Body of pancreas (tissue), 4 donors: ENCODE measurements around the gene KIAA0232.

Experiments
- POLR2A ChIP-seq, 3 donors: fragments of 450-650 bp; IDR thresholded peaks; one replicate each; pipeline ENCODE4 v1.6.1; 2016; ENCODE audit warnings: antibody characterized with exemption in 3 of 3, mild to moderate bottlenecking in 2 of 3
- TF ChIP-seq, protein P1 (sequence below), 7 experiments: fragments of 450-650 bp in 4 of 7; fragments of 200-600 bp in 3 of 7; sonication (generic) in 3 of 7; IDR thresholded peaks; one replicate each; pipeline ENCODE4 v1.5.1; 2016 to 2019; ENCODE audit warnings: antibody characterized with exemption in 7 of 7

DNA sequence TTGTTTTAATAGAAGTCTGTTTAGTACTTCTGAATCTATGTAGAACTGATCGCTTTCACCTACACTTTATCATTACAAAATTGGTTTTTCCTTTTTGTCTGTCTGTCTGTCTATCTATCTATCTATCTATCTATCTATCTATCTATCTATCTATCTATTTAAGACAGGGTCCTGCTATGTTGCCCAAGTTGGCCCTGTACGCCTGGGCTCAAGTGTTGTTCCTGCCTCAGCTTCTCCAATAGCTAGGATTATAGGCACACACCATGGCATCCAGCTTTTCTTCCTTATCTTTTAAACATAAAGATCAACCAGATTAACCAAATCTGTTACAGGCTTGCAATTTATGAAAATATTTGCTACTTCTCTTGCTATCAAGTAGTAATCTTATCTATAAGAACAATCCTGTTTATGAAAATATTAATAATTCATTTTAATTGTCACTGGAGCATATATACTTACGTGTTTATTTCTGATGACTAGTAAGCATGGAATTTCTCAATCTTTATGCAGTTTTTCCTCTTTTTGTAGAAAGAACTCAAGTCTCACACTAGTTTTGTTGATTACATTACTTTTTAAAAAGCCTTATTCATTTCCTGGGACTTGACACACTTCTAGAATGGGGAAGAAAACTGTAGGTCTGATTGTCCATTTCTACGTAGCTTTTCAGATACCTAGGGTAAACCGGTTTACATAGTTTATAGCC is 24.5 kb downstream of the KIAA0232 start:
- TF ChIP-seq, protein P1, sequence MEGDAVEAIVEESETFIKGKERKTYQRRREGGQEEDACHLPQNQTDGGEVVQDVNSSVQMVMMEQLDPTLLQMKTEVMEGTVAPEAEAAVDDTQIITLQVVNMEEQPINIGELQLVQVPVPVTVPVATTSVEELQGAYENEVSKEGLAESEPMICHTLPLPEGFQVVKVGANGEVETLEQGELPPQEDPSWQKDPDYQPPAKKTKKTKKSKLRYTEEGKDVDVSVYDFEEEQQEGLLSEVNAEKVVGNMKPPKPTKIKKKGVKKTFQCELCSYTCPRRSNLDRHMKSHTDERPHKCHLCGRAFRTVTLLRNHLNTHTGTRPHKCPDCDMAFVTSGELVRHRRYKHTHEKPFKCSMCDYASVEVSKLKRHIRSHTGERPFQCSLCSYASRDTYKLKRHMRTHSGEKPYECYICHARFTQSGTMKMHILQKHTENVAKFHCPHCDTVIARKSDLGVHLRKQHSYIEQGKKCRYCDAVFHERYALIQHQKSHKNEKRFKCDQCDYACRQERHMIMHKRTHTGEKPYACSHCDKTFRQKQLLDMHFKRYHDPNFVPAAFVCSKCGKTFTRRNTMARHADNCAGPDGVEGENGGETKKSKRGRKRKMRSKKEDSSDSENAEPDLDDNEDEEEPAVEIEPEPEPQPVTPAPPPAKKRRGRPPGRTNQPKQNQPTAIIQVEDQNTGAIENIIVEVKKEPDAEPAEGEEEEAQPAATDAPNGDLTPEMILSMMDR (IDR thresholded peaks at IDR 0.05) = no peak
- no peak for TF ChIP-seq POLR2A (IDR thresholded peaks at IDR 0.05)
